NB4 (cell line): ENCODE data around the gene ARAP3.
A peak's percentile ranks its signal among the peaks of the same experiment; 100 is the strongest.
"Not testable (repeated sequence)": the region's sequence is repeated elsewhere in the genome, so short reads cannot be mapped to it uniquely, and the experiment has no call there.

Experiments used
- DNase-seq: peaks from one replicate; pipeline ENCODE4 v3.0.0; 2010; ENCODE audit warnings: low read depth
- H3K4me3 ChIP-seq: one replicate; pipeline ENCODE4 v1.5.1; 2011; ENCODE audit warnings: mild to moderate bottlenecking, low read depth, low read length, moderate library complexity
- CTCF ChIP-seq: IDR thresholded peaks from one replicate; pipeline ENCODE4 v1.5.1; 2012; ENCODE audit warnings: low read depth, low read length
- MYC ChIP-seq: IDR thresholded peaks from 2 replicates; pipeline ENCODE4 v1.6.1; 2011; ENCODE audit warnings: low read depth, low read length
- POLR2A ChIP-seq: IDR thresholded peaks from 2 replicates; pipeline ENCODE4 v1.6.1; 2011; ENCODE audit warnings: mild to moderate bottlenecking; ENCODE audit not compliant: insufficient read length; ENCODE audit errors: extremely low read depth
- TF ChIP-seq, protein P1 (sequence below): IDR thresholded peaks from 2 replicates; pipeline ENCODE4 v1.6.1; 2011; ENCODE audit warnings: low read depth, low read length

Gene ARAP3

GRCh38 chr5:141681695-141682641, at the start of gene ARAP3:
Gene ARAP3, minus strand, starts transcription at chr5:141682230. Its CDS starts 1,744 bp downstream, at chr5:141680486.
- peak within 1 kb of the TSS; percentile 55 for H3K4me3 ChIP-seq
- TF ChIP-seq, protein P1, sequence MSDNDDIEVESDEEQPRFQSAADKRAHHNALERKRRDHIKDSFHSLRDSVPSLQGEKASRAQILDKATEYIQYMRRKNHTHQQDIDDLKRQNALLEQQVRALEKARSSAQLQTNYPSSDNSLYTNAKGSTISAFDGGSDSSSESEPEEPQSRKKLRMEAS: 0 out of 2 replicates have a peak, but pooled peaks have one; percentile 6
- peak; percentile 41 for TF ChIP-seq POLR2A
- TF ChIP-seq CTCF: no peak
- no peak; the same call in 1 of the 2 replicates for TF ChIP-seq MYC
- peak; percentile 89 for DNase-seq

DNA sequence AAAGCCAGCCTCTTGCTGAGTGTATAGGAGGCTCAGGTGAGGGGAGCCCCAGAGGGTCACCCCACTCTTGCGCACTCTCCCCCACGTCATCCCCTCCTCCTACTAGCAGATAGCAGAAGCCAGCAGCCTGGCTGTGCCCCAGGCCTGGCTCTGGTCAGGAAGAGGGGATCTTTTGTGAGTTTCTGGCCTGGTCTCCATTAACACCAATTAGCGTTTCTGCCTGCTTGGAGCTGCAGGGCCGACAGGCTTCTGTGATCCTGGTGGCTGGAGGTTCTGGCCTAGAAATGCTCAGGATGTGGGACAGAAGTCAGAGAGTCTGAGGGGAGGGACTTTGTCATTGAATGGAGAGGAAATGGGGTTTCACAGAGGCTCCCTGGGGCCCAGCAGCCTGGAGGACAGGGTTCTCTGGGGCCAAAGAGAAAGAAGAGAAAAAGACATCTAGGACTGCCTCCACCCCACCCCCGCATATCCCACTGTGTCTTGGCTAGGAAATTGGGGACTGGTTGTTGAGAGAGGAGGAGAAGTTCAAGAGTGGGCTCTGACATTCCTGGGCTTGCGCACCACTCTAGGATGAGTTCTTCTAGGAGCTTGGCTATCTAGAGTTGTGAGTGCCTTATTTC, 47.5 kb upstream of the ARAP3 start:
- no peak overlapping the region for H3K4me3 ChIP-seq
- no peak for DNase-seq
- TF ChIP-seq MYC: no peak
- TF ChIP-seq POLR2A: no peak
- TF ChIP-seq CTCF: no peak
- TF ChIP-seq, protein P1: no peak

GRCh38 chr5:141725891-141726290, 43.9 kb upstream of the ARAP3 start:
- no peak for DNase-seq
- no peak overlapping the region for H3K4me3 ChIP-seq
- TF ChIP-seq, protein P1: no peak
- TF ChIP-seq MYC (no peak), CTCF (no peak)

- H3K4me3 ChIP-seq, DNase-seq: not testable (repeated sequence)
Measured at GRCh38 chr5:141725174-141725573, 43.1 kb upstream of the ARAP3 start.

DNA sequence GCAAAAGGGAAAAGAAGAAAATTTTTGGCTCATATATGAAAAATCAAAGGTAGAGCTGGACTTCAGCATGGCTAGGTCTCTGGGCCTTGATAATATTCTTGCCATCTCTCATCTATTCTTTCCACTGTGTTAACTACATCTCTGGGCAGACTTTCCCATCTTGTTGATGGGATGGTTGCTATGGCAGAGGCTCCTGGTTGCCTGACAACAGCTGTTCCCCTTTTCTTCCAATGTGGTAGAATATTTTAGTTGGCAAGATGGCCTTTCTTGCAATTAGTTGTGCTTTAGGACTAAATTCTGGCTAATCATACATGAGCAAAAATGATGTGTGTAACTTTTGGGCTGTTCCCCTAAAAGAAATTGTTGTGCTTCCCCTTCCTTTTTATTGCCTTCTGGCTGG, 40.2 kb upstream of the ARAP3 start:
- DNase-seq: no peak
- TF ChIP-seq POLR2A (no peak), MYC (no peak), CTCF (no peak)
- TF ChIP-seq, protein P1: no peak

DNA sequence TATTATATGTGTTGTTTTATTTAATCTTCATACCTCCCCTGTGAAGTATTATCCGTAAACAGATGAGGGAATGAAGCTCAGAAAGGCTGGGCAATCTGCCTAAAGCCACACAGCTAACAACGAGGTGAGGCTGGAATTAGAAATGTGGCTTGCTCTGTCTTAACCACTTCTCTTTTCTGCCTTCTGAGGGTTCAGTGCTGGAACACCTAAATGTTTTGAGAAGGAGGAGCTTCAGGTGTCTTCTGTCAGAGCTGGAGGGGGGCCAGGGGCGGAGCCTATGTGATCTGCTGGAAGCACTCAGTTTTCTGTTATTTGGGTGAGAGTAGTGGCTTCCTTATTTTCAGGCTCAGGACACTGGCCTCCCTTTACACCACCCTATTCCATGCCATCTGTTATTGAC, 35.0 kb upstream of the ARAP3 start:
- DNase-seq: no peak
- TF ChIP-seq POLR2A (no peak), CTCF (no peak), MYC (no peak)
- TF ChIP-seq, protein P1: no peak

More for the DNA sequence above, 40.2 kb upstream of the ARAP3 start:
- no peak overlapping the region for H3K4me3 ChIP-seq

More for the DNA sequence above, 35.0 kb upstream of the ARAP3 start:
- H3K4me3 ChIP-seq: no peak overlapping the region
